Measurements from ENCODE around the gene LMAN2. TPM values are rescaled to one million over a fixed set of nuclear protein-coding genes. Genes with fewer than 3 reads are reported as not detected.

LMAN2 gene
- total and polyA plus RNA-seq, 5 experiments from 2014 or later: 77.1 to 243 (median 212) TPM

DNA sequence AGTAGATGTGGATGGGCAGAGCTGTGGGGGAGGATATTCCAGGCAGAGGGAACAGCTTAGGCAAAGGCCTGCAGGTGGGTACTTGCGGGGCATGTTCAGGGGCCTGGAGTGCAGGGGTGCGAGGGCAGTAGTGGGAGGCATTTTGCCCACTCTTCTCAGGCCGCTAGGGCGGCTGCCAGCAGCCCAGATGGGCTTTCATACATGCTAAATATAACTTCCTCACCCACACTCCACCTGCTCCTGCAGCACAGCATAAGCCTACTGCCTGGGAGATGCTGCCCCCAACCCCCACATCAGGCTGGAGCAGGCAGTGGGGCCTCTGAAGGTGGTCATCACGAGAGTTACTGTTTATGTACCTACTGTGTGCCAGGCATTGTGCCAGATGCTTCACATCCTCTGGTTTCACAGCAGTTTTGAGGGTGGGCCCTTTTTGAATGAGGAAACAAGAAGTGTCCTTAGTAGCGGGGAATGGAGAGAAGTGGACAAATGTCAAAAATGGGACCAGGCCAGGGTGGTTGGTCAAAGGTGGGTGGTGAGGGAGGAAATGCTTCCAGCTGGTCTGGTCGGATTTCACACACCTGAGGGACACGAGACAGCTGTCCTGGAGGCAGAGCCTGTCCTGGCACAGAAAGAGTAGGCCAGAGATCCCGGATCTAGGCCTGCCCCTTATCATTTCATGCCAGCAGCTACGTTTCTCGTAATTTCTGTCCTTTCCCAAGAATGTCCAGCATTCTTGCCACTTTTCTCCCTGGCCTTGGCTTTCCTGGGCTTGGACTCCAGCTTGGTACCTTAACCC, 18.4 kb upstream of the LMAN2 start:
- ATAC-seq: no peak
- Mint-ChIP-seq H3K4me1 (peaks cover 34 to 77% (median 72%) of the 10 kb centered on the region in 4 donors), H3K27ac (peak overlapping the region; percentile 77 to 95 (median 90)), H3K9me3 (no peaks in the 10 kb centered on the region), H3K36me3 (peaks cover 6 to 37% (median 13%) of the 10 kb centered on the region in 3 donors), H3K27me3 (no peaks in the 10 kb centered on the region), H3K4me3 (peak overlapping the region in 8 of 10 donors; percentile 45 to 77 (median 64))
- POLR2A ChIA-PET: interaction anchor here (0.9 to 13.2 kb wide), 14 partner anchors 9 to 125 kb away, joined by 3 to 247 read pairs (median 10); partner anchors contain the start of genes GRK6, LMAN2, MXD3 and RGS14
- DNase-seq: no peak

- no peaks in the 10 kb centered on the region for H3K9me3 Mint-ChIP-seq
- ATAC-seq (no peak), DNase-seq (no peak)
- H3K4me1 Mint-ChIP-seq: peaks cover 36 to 77% (median 72%) of the 10 kb centered on the region in 4 donors
- H3K36me3 Mint-ChIP-seq: peaks cover 6 to 42% (median 10%) of the 10 kb centered on the region in 3 donors
- H3K27me3 Mint-ChIP-seq: no peaks in the 10 kb centered on the region
- H3K27ac Mint-ChIP-seq: peak overlapping the region; percentile 77 to 95 (median 90)
- peak overlapping the region in 9 of 10 donors; percentile 45 to 77 (median 54) for H3K4me3 Mint-ChIP-seq
- POLR2A ChIA-PET: interaction anchor here (0.6 to 13.2 kb wide), 9 partner anchors 9 to 84 kb away, joined by 3 to 247 read pairs (median 5); partner anchors contain the start of genes LMAN2, RGS14 and SLC34A1
These were observed 17.6 kb upstream of the LMAN2 start for GRCh38 chr5:177368869-177369644.

DNA sequence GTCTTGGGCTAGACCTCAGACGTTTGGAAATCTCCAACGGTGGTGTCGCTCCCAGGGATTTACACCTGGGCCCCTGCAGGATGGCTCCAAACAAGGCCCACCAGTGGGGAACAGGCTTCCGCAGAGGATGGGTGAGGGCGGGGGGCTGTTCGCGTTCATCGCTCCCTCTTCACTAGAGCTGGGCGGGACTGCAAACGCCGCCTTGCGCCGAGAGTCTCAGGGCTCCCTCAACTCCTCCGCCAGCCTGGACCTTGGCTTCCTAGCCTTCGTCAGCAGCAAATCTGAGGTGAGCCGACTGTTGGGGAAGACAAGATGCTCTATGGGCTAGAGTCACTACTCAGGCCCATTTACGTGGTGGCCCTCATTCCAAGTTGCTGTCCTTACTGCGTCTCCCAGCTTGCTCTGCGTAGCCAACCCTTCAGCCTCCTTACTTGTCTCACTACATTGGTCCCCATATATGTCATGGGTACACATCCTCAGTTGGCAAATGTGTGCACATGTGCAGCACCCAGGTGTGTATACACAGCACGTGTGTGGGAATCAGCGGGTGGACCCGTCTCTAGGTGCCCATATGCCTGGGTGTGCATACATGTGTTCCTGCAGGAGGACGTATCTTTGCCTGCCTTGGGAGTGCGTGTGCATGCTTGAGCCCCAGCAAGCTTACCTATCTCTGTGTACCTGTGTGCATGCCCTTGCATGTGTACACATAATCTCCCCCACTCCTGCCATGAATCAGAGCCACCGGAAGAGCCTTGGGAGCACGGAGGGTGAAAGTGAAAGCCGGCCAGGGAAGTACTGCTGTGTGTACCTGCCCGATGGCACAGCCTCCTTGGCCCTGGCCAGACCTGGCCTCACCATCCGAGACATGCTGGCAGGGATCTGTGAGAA, 16.8 kb upstream of the LMAN2 start:
- Mint-ChIP-seq H3K4me3 (peak overlapping the region in 3 of 10 donors; percentile 18 to 54 (median 38)), H3K9me3 (no peaks in the 10 kb centered on the region), H3K27ac (peak overlapping the region in 9 of 10 donors; percentile 27 to 93 (median 85)), H3K36me3 (peaks cover 6 to 42% (median 7%) of the 10 kb centered on the region in 3 donors), H3K4me1 (peaks cover 34 to 75% (median 69%) of the 10 kb centered on the region in 4 donors), H3K27me3 (no peaks in the 10 kb centered on the region)
- DNase-seq: no peak
- POLR2A ChIA-PET: interaction anchor here (0.6 to 13.2 kb wide), 5 partner anchors 10 to 48 kb away, joined by 3 to 247 read pairs (median 4); partner anchors contain the start of genes LMAN2 and RGS14
- no peak for ATAC-seq

GRCh38 chr5:177367323-177367848, 15.9 kb upstream of the LMAN2 start:
- Mint-ChIP-seq H3K36me3 (peaks cover 6 to 46% (median 7%) of the 10 kb centered on the region in 3 donors), H3K9me3 (no peaks in the 10 kb centered on the region), H3K4me3 (no peak overlapping the region), H3K4me1 (peaks cover 36 to 74% (median 68%) of the 10 kb centered on the region in 4 donors), H3K27me3 (no peaks in the 10 kb centered on the region), H3K27ac (no peak overlapping the region)
- DNase-seq: no peak
- ATAC-seq: no peak
- POLR2A ChIA-PET: interaction anchor here (13.2 kb wide), 1 partner anchor 11 kb away, joined by 247 read pairs; the partner anchor contains the start of genes LMAN2 and RGS14

DNA sequence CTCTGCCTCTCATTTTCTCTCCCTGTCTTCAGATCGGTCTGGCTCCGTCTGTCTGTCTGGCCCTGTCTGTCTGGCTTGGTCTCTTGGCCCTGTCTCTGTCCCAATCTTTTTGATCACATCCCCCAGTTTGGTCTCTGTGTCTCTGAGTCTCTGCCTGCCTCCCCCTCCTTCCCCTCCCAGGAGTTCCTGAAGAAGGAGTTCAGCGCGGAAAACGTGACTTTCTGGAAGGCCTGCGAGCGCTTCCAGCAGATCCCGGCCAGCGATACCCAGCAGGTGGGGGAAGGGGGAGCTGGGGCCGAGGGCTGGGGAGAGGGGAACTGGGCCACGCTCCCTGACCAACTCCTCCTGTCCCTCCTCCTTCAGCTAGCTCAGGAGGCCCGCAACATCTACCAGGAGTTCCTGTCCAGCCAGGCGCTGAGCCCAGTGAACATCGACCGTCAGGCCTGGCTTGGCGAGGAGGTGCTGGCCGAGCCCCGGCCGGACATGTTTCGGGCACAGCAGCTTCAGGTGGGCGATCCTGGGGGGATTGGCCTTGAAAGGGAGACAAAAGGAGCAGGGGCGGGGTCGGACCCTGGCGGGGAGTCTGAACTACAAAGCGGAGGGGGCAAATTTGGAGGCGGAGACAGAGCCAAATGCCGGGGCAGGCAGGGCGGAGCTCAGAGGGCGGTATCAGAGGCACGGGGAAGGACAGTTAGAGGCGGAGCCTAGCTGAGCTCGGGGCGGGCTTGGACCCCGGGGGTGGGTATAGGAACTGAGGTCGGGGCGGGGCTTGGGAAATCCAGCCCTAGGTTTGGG, 15.3 kb upstream of the LMAN2 start:
- POLR2A ChIA-PET: interaction anchor here (1.0 to 13.2 kb wide), 2 partner anchors 10 to 16 kb away, joined by 5 to 247 read pairs; partner anchors contain the start of genes LMAN2 and RGS14
- peaks cover 6 to 50% (median 7%) of the 10 kb centered on the region in 3 donors for H3K36me3 Mint-ChIP-seq
- no peaks in the 10 kb centered on the region for H3K9me3 Mint-ChIP-seq
- H3K4me3 Mint-ChIP-seq: no peak overlapping the region
- ATAC-seq (no peak), DNase-seq (no peak)
- H3K4me1 Mint-ChIP-seq: peaks cover 37 to 75% (median 68%) of the 10 kb centered on the region in 4 donors
- H3K27me3 Mint-ChIP-seq: no peaks in the 10 kb centered on the region
- H3K27ac Mint-ChIP-seq: peak overlapping the region in 6 of 10 donors; percentile 53 to 80 (median 71)

GRCh38 chr5:177365845-177366527, 14.5 kb upstream of the LMAN2 start:
- H3K36me3 Mint-ChIP-seq: peaks cover 5 to 46% (median 6%) of the 10 kb centered on the region in 3 donors
- no peaks in the 10 kb centered on the region for H3K9me3 Mint-ChIP-seq
- POLR2A ChIA-PET: interaction anchor here (1.0 to 13.2 kb wide), 3 partner anchors 10 to 17 kb away, joined by 3 to 247 read pairs (median 5); partner anchors contain the start of genes LMAN2 and RGS14
- no peaks in the 10 kb centered on the region for H3K27me3 Mint-ChIP-seq
- H3K27ac Mint-ChIP-seq: peak overlapping the region in 6 of 10 donors; percentile 25 to 76 (median 70)
- DNase-seq: no peak
- peak overlapping the region in 1 of 10 donors; percentile 42 for H3K4me3 Mint-ChIP-seq
- peaks cover 35 to 76% (median 68%) of the 10 kb centered on the region in 4 donors for H3K4me1 Mint-ChIP-seq
- ATAC-seq: no peak

GRCh38 chr5:177364159-177364962, 12.9 kb upstream of the LMAN2 start:
- Mint-ChIP-seq H3K27ac (peak overlapping the region in 9 of 10 donors; percentile 35 to 85 (median 70)), H3K4me3 (peak overlapping the region; percentile 22 to 83 (median 56)), H3K36me3 (peaks cover 4 to 47% (median 6%) of the 10 kb centered on the region in 3 donors), H3K27me3 (no peaks in the 10 kb centered on the region), H3K4me1 (peaks cover 41 to 78% (median 74%) of the 10 kb centered on the region in 4 donors), H3K9me3 (no peaks in the 10 kb centered on the region)
- DNase-seq: no peak
- POLR2A ChIA-PET: interaction anchor here (0.5 to 13.2 kb wide), 5 partner anchors 8 to 586 kb away, joined by 4 to 247 read pairs (median 4); partner anchors contain the start of genes LMAN2 and RGS14
- ATAC-seq: no peak

DNA sequence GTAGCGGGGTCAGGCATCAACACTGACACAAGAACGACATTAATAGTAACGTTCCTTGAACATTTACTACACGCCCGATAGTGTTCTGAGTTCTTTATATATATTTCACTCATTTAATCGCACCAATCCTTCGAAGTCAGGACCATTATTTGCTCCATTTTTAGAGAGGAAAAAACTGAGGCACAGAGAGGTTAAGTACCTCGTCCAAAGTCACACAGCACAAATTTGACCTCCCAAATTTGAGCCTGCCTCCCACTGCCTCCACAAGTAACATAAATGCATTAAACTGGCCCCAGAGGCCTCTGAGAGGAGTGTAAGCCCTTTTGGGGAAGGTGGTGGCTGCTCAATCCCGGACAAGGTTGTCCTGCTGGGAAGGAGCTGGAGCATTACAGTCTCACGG, 12.1 kb upstream of the LMAN2 start:
- H3K9me3 Mint-ChIP-seq: no peaks in the 10 kb centered on the region
- H3K4me3 Mint-ChIP-seq: peak overlapping the region; percentile 39 to 93 (median 84)
- no peak for ATAC-seq
- DNase-seq: no peak
- H3K27ac Mint-ChIP-seq: peak overlapping the region in 5 of 10 donors; percentile 33 to 92 (median 85)
- H3K36me3 Mint-ChIP-seq: peaks cover 0 to 39% (median 0%) of the 10 kb centered on the region in 3 donors
- no peaks in the 10 kb centered on the region for H3K27me3 Mint-ChIP-seq
- POLR2A ChIA-PET: interaction anchor here (1.0 to 13.2 kb wide), 2 partner anchors 7 to 39 kb away, joined by 3 to 247 read pairs; partner anchors contain the start of genes LMAN2 and RGS14
- H3K4me1 Mint-ChIP-seq: peaks cover 41 to 78% (median 74%) of the 10 kb centered on the region in 4 donors

All from naive thymus-derived CD8-positive, alpha-beta T cell (primary cell).